ENCODE results near the gene ZNF366.
A peak's percentile ranks its signal among the peaks of the same experiment; 100 is the strongest.

The ZNF366 gene

DNA sequence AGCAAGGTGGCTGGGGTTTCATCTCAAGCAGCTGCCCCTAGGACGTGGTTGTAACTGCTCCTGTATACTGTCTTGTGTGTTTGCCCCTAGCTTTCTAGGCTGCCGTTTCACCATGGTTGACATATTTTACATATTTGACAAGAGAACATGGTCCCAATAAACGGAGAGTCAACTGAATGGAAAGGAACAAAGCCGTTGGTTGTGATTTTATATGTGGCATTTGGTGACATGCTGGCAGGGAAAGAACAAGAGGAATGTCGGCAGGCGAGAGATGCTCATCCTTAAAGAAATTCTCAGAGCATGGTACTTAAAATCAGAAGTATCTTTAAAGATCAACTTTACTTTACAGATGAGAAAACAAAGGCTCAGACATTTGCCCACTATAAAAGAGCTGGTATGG lies 11.8 kb downstream of the ZNF366 start:
- DNase-seq (ENCODE audit: low read depth) = no peak
- H3K4me3 ChIP-seq (ENCODE audit: low read depth, low read length) = no peak overlapping the region
- no peak for TF ChIP-seq CTCF (conservative IDR thresholded peaks at IDR 0.05; ENCODE audit: low read depth, low read length)

- H3K4me3 ChIP-seq (ENCODE audit: low read depth, low read length) = no peak overlapping the region
- no peak for DNase-seq (ENCODE audit: low read depth)
- no peak for TF ChIP-seq CTCF (conservative IDR thresholded peaks at IDR 0.05; ENCODE audit: low read depth, low read length)
Measured at GRCh38 chr5:72494623-72495124, 12.5 kb downstream of the ZNF366 start.

GRCh38 chr5:72489536-72489935 lies 17.7 kb downstream of the ZNF366 start:
- no peak for DNase-seq (ENCODE audit: low read depth)
- no peak for TF ChIP-seq CTCF (conservative IDR thresholded peaks at IDR 0.05; ENCODE audit: low read depth, low read length)
- H3K4me3 ChIP-seq (ENCODE audit: low read depth, low read length) = no peak overlapping the region

DNA sequence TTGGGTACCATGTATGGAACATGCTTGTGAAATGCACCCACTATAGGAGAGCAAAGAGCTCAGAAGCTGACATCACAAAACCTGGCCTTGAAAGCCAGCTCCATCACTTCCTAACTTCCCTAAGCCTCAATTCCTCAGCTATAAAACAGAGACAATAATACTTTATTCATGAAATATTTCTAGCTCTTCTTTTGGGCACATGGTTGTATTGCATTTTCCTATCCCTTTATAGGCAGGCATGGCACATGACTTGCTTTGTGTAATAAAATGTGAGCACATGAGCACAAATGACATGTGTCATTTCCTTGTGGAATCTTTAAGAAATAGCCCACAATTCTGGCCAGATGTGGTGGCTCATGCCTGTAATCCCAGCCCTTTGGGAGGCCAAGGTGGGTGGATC lies 18.5 kb downstream of the ZNF366 start:
- no peak for DNase-seq (ENCODE audit: low read depth)

DNA sequence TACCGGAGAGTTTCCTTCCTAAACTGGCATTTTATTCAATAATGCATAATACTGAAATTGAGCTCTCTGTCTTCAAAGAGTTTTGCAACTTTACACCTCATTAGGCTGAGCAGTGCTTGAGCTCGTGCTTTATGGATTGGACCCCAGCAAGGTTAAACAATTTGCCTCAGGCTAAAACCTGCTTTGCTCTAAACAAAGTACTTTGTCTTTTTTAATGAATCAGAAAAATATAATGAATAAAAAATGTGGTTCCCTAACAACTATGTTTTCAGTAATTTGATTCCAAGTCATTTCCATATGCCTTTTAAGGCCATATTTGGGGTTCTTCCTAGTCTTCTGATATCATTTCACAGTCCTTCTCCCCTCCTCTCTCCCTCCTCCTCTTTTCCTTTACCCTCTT lies 20.0 kb downstream of the ZNF366 start:
- no peak for TF ChIP-seq CTCF (conservative IDR thresholded peaks at IDR 0.05; ENCODE audit: low read depth, low read length)
- H3K4me3 ChIP-seq (ENCODE audit: low read depth, low read length) = no peak overlapping the region
- no peak for DNase-seq (ENCODE audit: low read depth)

More for the DNA sequence above, 18.5 kb downstream of the ZNF366 start:
- no peak for TF ChIP-seq CTCF (conservative IDR thresholded peaks at IDR 0.05; ENCODE audit: low read depth, low read length)
- H3K4me3 ChIP-seq (ENCODE audit: low read depth, low read length) = no peak overlapping the region

- no peak overlapping the region for H3K4me3 ChIP-seq (ENCODE audit: low read depth, low read length)
- peak; percentile 78 for DNase-seq (ENCODE audit: low read depth)
- TF ChIP-seq CTCF (conservative IDR thresholded peaks at IDR 0.05; ENCODE audit: low read depth, low read length) = no peak
Measured at GRCh38 chr5:72486371-72486770, 20.8 kb downstream of the ZNF366 start.

- no peak for DNase-seq (ENCODE audit: low read depth)
- H3K4me3 ChIP-seq (ENCODE audit: low read depth, low read length) = no peak overlapping the region
- TF ChIP-seq CTCF (conservative IDR thresholded peaks at IDR 0.05; ENCODE audit: low read depth, low read length) = no peak
Measured at GRCh38 chr5:72485430-72485974, 21.7 kb downstream of the ZNF366 start.
